NCI-H82 treated with DMSO at 0.1 percent for 48 hours (cell line): ENCODE data around the gene ZNF560.
"Not testable (repeated sequence)": the region's sequence is repeated elsewhere in the genome, so short reads cannot be mapped to it uniquely, and the experiment has no call there.

ENCODE experiments used
- DNase-seq: peaks from one replicate; lab custom pipeline; 2025; ENCODE audit not compliant: unreplicated experiment; lab: John Stamatoyannopoulos, UW

The ZNF560 gene

DNA sequence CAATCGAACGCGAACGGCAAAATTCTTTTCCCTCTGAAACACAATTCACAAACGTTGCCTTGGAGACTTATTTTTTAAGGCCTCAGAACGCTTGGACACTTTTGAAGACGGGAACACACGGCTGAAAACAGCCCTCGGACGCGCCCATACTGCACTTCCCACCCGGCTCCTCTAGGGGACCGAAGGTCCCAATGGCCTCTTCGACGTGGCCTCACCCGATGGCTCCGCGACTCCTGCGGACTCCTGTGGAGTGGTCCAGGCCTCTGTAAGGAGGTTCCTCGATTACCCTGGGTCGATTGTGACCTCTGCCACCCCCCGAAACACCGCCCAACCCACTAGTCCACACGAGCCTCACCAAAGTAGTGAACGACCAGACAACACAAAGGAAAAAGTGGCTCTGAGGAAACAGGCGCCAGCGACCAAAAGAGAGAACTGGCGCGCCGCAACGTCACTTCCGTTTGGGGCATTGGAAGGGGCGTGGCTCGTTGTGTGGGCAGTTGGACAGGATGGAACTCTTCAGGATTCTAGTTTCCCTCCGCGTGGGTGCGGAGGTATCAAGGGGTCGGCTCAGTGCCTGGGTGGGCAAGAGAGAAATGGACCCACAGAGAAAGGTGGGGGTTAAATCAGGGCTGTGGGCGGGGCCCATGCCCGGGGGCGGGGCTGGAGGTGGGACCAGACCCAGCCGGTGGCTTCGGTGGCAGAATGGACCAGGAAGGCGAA is at the start of gene ZNF560:
Gene ZNF560, minus strand, starts transcription at position 434 of the 720 bp plus-strand sequence. CDS start 23,303 bp downstream, outside the sequence.
- DNase-seq, result peak; percentile 10

DNA sequence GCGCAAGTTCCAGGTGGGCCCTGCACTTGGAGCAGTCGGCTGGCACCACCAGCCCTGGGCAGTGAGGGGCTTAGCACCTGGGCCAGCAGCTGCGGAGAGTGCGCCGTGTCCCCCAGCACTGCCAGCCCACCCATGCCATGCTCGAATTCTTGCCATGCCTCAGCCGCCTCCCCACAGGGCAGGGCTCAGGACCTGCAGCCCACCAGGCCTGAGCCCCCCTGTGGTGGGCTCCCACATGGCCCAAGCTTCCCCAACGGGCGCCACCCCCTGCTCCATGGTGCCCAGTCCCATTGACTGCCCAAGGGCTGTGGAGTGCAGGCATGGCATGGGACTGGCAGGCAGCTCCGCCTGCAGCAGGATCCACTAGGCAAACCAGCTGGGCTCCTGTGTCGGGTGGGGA is 49.5 kb upstream of the ZNF560 start:
- DNase-seq, result no peak

DNA sequence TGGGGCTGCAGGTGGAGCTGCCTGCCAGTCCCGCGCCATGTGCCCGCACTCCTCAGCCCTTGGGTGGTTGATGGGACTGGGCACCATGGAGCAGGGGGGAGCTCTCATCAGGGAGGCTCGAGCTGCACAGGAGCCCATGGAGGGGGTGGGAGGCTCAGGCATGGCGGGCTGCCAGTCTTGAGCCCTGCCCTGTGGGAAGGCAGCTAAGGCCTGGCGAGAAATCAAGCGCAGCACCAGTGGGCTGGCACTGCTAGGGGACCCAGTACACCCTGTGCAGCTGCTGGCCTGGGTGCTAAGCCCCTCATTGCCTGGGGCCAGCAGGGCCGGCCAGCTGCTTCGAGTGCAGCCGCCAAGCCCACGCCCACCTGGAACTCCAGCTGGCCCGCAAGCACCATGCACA is 42.9 kb upstream of the ZNF560 start:
- not testable (repeated sequence) for DNase-seq

DNA sequence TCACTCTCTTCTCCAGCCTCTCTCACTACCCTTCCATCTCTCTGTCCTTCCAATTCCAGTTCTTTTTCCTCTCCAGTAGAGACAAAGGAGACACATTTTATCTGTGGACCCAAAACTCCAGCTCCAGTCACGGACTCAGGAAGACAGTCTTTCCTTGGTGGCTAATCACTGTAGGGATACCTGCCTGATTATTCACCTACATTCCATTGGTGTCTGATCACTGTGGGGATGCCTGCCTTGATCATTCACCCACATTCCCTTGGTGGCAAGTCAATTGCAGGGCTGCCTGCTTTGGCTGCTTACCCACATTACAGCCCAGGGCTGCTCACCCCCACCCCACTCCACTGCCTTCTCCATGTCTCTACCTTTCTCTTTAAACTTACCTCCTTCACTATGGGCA is 41.5 kb upstream of the ZNF560 start:
- not testable (repeated sequence) for DNase-seq

DNA sequence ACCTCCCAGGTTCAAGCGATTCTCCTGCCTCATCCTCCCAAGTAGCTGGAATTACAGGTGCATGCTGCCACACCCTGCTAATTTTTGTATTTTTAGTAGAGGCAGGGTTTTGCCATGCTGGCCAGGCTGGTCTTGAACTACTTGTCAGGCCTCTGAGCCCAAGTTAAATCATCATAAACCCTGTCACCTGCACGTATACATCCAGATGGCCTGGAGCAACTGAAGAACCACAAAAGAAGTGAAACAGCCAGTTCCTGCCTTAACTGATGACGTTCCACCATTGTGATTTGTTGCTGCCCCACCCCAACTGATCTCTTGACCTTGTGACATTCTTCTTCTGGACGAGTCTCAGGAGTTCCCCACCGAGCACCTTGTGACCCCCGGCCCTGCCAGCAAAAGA is 40.8 kb upstream of the ZNF560 start:
- DNase-seq, result not testable (repeated sequence)

DNA sequence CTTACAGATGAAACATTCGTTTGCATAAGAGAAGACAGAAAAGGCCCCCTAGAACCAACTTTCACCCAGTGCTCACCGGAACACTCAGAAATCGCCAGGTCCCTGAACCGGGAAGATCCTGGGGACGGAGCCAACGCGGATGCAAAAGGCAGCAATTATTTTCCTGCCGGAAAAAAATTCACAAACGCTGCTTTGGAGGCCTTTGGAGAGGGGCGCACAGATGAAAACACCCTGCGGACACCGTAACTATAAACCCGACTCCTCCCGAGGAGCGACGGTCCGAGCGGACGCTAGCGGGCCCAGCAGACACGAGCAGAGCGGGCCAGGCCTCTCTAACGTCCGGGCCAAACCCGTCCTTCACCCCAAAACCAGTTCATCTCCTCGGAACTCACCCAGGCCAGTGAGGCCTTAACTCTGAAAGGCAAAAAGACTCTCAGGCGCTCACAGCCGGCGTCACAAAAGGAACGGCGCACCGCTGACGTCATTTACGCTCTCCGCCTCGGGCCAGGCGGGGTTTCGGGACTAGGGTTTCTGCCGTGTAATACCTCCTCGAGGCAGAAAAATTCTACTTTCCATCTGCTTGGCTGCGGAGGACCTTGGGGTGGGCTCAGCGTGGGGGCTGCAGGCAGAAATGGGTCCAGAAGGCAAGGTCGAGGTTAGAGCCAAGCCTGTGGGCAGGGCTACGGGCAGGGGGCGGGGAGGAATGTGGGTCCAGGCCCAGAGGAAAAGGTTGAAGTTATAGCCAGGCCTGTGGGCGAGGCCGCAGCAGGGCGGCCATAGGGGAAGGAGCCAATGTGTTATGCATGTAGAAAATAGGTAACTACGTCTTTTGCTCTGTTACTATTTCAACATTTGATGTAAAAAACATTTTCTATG is 40.0 kb upstream of the ZNF560 start, which contains the start of gene ZNF426:
Gene ZNF426, minus strand, starts transcription at position 463 of the 876 bp plus-strand sequence. CDS start 2,413 bp downstream, outside the sequence.
- DNase-seq, result peak; percentile 21

DNA sequence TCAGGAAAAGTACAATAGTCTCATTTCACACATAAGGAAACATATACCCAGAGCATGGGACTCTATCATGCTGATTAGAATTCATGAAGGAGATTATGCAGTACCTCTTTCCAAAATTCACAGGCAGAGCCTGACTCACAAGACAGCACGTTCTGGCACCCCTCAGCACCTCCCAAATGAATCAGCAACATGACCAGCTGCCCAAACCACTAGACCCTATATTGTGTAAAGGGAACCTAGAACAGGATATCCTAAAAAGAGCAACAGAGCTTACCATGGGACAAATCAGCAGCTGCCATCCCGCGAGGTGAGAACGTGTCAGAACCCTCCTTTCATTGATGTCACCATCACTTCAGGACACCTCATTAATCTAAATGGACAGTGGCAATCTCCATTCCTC is 37.5 kb upstream of the ZNF560 start:
- no peak for DNase-seq

DNA sequence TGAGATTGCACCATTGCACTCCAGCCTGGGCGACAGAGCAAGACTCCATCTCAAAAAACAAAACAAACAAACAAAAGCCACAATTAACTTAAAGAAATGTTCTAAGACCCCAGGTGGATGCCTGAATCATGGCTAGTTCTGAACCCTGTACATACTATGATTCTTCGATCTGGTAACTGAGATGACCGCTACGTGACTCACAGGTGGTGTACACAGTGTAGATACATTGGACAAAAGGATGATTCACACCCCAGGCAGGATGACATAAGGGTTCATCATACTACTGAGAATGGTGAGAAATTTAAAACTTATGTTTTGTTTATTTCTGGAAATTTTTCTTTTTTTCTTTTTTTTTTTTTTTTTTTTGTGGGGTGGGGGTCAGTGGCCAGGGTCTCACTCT is 33.5 kb upstream of the ZNF560 start:
- DNase-seq, result no peak

DNA sequence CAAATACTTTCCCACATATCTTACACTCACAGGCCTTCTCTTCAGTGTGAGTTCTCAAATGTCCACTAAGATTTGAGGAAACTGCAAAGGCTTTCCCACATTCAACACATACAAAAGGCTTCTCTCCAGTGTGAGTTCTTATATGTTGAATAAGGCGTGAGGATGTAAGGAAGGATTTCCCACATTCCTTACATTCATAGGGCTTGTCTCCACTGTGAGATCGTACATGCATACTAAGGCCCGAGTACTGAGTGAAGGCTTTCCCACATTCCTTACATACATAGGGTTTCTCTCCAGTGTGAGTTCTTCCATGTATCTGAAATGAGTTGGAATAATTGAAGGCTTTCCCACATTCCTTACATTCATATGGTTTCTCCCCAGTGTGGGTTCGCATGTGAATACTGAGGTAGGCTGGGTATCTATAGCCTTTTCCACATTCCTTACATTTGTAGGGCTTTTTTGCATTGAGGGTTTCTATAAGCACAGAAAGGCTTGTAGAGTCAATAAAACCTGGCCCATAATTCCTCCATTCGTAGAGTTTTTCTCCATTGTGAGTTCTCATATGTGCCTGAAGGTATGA is 30.4 kb upstream of the ZNF560 start:
- DNase-seq, result no peak

DNA sequence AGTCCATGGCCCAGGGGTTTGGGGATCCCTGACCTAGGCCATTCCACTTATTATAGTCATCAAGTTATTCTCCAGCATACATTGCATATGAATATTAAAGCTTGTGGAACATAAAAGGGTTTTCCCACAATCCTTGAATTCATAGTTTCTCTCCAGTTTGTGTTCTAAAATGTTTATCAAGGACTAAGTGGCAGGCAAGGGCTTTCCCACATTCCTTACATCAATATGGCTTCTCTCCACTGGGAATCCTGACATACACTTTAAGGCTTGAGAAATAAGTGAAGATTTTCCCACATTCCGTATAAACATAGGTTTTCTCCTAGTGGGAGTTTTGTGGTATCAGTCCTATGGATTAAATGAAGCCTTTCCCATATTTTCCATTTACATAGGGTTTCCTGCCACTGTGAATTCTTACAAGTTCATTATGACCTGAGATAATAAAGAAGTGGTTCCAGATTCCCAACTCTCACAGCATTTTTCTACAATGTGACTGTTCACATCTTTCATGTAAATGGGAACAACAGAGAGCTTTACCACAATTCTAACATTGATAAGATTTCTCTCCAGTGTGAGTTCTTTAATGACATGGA is 25.6 kb upstream of the ZNF560 start:
- DNase-seq, result no peak

DNA sequence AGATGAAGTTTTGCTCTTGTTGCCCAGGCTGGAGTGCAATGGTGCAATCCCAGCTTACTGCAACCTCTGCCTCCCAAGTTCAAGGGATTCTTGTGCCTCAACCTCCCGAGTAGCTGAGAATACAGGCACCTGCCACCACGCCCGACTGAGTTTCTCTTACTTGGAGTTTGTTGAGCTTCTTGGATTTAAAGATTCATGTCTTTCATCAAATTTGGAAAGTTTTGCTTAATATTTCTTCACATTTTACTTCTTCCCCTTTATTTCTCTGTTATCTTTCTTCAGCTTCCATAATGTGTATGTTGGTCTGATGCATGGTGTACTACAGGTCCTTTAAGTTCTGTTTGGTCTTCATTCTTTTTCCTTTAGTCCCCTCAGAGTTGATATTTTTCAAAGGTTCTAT is 8.9 kb upstream of the ZNF560 start:
- DNase-seq, result no peak

DNA sequence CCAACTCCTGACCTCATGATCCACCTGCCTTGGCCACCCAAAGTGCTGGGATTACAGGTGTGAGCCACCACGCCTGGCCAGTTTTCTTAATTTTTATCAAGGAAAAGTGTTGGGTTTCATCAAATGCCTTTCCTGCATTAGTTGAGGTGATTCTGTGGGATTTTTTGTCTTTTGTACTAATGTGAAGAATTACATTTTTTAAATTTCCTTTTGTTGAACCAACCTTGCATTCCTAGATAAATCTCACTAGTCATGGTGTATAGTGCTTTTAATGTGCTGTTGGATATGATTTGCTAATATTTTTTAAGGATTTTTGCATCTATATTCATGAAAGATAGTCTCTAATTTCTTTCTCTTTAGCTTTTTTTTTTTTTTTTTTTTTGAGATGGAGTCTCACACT is 2.4 kb upstream of the ZNF560 start:
- no peak for DNase-seq

DNA sequence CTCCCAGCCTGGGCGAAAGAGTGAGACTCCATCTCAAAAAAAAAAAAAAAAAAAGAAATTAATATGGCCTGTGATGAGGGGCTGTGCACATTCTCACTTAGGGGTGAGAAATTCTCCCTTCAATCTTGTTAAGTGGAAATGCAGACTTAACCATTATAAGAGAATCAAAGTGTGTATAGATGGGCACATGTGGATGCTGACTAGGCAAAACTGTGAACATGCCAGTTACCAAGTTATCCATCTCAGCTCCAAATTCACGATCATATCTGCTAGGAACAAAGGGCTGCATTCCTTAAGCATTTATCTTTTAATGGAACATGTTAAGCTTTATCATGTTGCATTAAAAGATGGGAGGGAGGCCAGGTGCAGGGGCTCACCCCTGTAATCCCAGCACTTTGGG is 4.3 kb downstream of the ZNF560 start:
- DNase-seq, result no peak

DNA sequence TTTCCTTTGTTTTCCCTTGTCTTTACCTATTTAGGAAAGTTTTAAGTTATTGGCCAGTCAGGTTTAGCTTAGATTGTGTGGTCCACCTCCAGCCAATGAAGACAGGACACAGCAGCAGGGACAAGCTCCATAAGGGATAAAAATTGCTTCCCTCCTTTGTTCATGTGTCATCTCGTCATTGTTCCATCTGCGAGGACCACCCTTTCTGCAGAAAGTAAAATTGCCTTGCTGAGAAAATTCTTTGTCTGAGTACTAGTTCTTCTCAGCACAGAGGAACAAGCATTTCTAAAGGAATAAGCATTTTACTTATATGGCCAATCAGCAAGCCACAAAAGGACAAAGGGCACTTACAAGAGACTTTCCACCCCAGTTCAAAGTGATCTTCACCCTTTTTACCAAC is 11.4 kb downstream of the ZNF560 start:
- DNase-seq, result no peak

DNA sequence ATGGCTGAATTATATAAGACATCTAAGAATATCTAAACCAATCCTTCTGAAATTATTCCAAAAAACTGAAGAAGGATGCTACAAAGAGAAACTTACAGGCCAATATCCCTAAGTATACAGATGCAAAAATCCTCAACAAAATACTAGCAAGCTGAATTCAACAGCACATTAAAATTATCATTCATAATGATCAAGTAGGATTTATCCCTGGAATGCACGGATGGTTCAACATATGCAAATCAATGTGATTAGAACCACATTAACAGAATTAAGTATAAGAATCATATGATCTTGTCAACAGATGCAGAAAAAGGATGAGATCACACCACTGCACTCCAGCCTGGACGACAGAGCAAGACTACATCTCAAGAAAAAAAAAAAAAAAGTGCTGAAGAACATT is 13.3 kb downstream of the ZNF560 start:
- no peak for DNase-seq

DNA sequence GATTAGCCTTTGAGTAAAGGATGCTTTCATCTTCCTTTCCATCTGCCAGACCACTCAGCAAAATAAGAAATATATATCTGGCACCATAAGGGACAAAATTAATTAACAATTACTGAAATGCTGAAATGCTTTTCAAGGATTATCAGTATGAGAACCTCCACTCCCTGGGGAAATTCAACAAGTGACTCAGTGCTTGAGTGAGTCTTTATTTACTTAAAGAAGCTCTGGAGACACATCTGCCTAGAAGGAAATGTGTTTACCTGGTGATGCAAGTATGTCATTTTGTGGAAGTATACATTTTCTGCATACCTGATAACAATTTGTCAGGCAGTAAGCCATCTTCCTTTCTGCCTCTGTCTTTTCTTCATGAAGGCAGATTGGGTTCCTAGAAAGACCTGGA is 23.4 kb downstream of the ZNF560 start:
- DNase-seq, result no peak

DNA sequence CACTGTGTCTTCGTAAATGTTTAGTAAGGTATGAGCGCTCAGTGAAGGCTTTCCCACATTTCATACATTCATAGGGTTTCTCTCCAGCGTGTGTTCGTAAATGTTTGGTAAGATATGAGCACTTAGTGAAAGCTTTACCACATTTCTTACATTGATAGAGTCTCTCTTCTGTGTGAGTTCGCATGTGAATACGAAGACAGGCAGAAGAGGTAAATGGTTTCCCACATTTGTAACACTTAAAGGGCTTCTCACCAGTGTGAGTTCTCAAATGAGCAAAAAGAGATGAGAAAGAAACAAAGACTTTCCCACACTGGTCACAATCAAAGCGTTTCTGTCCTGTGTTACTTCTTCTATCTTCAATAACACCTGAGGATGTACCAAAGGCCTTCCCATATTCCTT is 31.3 kb downstream of the ZNF560 start:
- DNase-seq, result no peak

DNA sequence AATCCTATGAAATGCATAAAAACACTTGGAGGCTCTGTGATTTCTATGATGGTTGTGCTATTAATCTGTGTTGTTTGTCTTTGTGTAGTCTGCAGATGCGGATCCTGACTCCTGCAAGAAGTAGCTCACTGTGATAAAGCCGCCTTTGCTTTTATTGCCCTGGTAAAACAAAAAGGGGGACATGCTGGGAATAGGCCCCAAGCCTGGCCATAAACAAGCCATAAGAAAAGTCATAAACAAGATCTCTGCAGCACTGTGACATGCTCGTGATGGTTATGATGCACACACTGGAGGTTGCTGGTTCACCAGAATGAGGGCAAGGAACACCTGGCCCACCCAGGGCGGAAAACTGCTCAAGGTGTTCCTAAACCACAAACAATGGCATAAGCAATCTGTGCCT is 36.5 kb downstream of the ZNF560 start:
- DNase-seq, result no peak

DNA sequence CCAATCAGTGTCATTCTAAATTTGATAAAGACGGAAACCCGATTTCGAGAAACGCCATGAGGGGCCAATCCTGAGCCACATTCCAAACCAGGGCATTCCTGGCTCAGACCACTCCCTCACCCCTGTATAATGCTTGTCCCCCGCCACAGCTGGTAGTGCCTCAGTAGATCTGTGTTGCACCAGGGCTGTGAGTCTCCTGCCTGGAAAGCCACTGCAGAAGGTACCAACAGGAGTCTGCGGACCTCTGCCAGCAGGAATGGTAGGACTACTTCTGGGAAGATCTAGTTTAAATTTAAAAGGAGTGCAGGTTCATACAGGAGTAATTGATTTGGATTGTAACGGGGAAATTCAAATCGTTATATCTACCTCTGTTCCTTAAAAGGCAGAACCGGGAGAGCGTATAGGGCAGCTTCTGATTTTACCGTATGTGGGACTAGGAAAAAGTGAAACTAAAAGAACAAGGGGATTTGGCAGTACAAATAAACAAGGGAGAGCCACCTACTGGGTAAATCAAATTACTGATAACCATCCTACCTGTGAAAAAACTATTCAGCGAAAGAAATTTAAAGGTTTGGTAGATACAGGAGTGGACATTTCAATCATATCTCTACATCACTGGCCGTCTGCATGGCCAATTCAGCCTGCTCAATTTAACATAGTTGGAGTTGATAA is 42.3 kb downstream of the ZNF560 start:
- no peak for DNase-seq

DNA sequence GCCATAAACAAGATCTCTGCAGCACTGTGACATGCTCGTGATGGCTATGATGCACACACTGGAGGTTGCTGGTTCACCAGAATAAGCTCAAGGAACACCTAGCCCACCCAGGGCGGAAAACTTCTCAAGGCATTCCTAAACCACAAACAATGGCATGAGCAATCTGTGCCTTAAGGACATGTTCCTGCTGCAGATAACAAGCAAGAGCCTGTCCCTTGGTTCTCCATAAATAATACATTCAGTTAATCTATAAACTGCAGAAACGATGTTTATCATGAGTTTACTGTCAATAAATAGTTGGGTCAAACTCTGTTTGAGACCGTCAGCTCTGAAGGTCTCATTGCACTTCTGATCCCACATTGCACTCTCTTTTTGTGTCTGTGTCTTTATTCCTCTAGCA is 44.5 kb downstream of the ZNF560 start:
- DNase-seq, result no peak

DNA sequence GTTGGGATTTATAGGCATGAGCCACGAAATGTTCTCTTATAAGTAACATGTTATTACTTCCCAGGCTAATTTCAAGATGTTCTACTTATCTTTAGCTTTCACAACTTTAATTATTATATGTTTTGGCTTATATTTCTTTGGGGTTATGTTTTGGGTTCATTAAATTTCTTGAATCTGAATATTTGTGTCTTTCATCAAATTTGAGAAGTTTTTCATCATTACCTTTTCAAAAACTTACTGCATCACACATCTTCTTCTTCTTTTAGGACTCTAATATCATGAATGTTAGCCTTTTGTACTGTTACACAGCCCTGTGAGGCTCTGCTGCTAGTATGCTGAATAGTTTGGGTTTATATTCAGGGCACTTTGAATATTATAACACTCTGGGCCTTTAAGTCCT is 53.4 kb downstream of the ZNF560 start:
- no peak for DNase-seq
